Measurements from ENCODE around the gene PGLYRP2. TPM values are rescaled to one million over a fixed set of nuclear protein-coding genes. Genes with fewer than 3 reads are reported as not detected.

Gene PGLYRP2, protein sequence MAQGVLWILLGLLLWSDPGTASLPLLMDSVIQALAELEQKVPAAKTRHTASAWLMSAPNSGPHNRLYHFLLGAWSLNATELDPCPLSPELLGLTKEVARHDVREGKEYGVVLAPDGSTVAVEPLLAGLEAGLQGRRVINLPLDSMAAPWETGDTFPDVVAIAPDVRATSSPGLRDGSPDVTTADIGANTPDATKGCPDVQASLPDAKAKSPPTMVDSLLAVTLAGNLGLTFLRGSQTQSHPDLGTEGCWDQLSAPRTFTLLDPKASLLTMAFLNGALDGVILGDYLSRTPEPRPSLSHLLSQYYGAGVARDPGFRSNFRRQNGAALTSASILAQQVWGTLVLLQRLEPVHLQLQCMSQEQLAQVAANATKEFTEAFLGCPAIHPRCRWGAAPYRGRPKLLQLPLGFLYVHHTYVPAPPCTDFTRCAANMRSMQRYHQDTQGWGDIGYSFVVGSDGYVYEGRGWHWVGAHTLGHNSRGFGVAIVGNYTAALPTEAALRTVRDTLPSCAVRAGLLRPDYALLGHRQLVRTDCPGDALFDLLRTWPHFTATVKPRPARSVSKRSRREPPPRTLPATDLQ
- total RNA-seq (0.16 TPM in 1 of 2 replicates, not detected in the other), polyA plus RNA-seq (not detected in 2 replicates)

DNA sequence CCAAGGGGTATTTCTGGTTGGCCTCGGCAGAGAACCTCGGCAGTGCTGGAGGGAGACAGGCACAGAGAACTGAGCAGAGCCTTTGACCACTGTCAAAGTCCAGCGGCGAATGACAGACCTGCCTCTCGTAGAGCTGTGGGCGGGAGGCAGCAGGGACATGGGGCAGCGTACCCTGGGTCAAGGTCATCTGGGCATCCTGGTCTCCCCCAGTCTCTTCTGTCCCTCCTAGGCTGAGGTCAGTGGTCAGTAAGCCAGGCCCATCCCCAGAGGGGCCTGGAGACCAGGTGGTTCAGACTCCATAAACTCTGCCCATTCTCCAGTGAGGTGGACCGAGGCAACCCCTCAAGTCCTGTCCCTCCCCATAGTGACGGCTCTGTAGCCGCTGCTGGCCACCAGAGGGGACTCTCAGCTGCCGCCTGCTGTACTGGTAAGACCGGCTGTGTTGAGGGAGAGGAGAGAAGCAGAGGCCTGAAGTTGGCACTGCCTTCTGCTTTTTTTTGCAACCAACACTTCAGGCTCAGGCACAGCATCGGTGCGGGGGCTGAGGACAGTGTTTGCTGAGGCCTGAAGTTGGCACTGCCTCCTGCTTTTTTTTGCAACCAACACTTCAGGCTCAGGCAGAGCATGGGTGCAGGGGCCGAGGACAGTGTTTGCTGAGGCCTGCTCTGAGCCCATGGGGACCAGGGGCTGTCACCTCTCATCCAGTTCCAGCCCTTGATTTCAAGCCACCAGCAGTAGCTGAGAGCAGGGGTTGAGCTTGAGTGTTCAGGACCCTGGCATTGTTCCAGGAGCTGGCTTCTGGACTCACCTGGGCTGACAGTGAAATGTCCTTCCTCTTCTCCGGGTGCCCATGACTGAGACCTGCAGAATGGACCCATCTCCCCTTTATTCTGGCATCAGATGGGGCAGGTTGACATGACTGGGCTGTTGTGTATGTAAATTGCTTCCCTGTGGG lies at the start of gene PGLYRP2:
Gene PGLYRP2 (minus strand): TSS at position 111 of the 955 bp plus-strand sequence. CDS start 130 bp downstream, outside the sequence.
- WGBS (ENCODE audit: low lambda C conversion rate, missing lambda C conversion rate) = 88% methylated on average over 16 of the region's 16 CpGs
- Histone ChIP-seq H4K20me1 (ENCODE audit: insufficient read depth, poor library complexity, severe bottlenecking) (no peaks in the 10 kb centered on the region), H3K4me2 (no peak within 1 kb of the TSS), H3K79me2 (no peaks in the 10 kb centered on the region), H3K9me3 (ENCODE audit: low read depth) (no peaks in the 10 kb centered on the region), H3K27ac (no peak within 1 kb of the TSS), H3K9me2 (replicated peaks; ENCODE audit: insufficient read depth) (no peaks in the 10 kb centered on the region), H2AFZ (no peak within 1 kb of the TSS), H3K4me1 (ENCODE audit: insufficient read depth) (no peaks in the 10 kb centered on the region), H3K27me3 (no peaks in the 10 kb centered on the region), H3K4me3 (no peak within 1 kb of the TSS), H3K36me3 (replicated peaks; ENCODE audit: insufficient read depth, low read depth) (no peaks in the 10 kb centered on the region)
- TF ChIP-seq EZH2 (IDR thresholded peaks at IDR 0.05; ENCODE audit: borderline replicate concordance) (no peak), EZH2phosphoT487 (IDR thresholded peaks at IDR 0.05; ENCODE audit: low read depth, severe bottlenecking, unreplicated experiment) (no peak)
- TF ChIP-seq, protein P1, sequence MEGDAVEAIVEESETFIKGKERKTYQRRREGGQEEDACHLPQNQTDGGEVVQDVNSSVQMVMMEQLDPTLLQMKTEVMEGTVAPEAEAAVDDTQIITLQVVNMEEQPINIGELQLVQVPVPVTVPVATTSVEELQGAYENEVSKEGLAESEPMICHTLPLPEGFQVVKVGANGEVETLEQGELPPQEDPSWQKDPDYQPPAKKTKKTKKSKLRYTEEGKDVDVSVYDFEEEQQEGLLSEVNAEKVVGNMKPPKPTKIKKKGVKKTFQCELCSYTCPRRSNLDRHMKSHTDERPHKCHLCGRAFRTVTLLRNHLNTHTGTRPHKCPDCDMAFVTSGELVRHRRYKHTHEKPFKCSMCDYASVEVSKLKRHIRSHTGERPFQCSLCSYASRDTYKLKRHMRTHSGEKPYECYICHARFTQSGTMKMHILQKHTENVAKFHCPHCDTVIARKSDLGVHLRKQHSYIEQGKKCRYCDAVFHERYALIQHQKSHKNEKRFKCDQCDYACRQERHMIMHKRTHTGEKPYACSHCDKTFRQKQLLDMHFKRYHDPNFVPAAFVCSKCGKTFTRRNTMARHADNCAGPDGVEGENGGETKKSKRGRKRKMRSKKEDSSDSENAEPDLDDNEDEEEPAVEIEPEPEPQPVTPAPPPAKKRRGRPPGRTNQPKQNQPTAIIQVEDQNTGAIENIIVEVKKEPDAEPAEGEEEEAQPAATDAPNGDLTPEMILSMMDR (IDR thresholded peaks at IDR 0.05; ENCODE audit: poor library complexity) = no peak
- DNase-seq (ENCODE audit: low spot score) = no peak

DNA sequence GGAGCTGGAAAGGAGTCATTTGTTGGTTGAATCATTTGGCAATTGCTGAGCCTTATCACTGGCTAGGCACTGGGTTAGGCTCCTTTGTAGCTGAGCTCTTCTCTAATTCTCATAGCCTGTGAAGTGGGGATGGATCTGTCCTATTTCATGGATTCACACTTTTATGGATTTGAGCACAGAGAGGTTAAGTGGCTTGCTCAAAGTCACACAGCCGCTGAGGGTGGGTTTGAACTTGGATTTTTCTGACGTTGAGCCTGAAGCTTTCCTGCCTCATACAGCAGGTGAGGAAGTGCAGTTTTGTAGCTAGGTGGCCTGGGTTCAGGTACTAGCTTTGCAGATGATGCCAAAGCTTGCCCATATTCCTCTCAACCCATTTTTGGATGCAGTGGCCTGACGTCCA lies 48.4 kb upstream of the PGLYRP2 start:
- Histone ChIP-seq H3K4me3 (no peak overlapping the region), H3K36me3 (replicated peaks; ENCODE audit: insufficient read depth, low read depth) (no peaks in the 10 kb centered on the region), H3K4me1 (ENCODE audit: insufficient read depth) (no peaks in the 10 kb centered on the region), H4K20me1 (ENCODE audit: insufficient read depth, poor library complexity, severe bottlenecking) (no peaks in the 10 kb centered on the region), H3K4me2 (no peak overlapping the region), H3K27me3 (no peaks in the 10 kb centered on the region), H2AFZ (no peak overlapping the region), H3K79me2 (no peaks in the 10 kb centered on the region), H3K9me3 (ENCODE audit: low read depth) (no peaks in the 10 kb centered on the region), H3K9me2 (replicated peaks; ENCODE audit: insufficient read depth) (no peaks in the 10 kb centered on the region), H3K27ac (no peak overlapping the region)
- DNase-seq (ENCODE audit: low spot score) = no peak
- 38% methylated on average over 3 of the region's 3 CpGs for WGBS (ENCODE audit: low lambda C conversion rate, missing lambda C conversion rate)
- TF ChIP-seq, protein P1 (IDR thresholded peaks at IDR 0.05; ENCODE audit: poor library complexity) = no peak
- TF ChIP-seq EZH2 (IDR thresholded peaks at IDR 0.05; ENCODE audit: borderline replicate concordance) (no peak), EZH2phosphoT487 (IDR thresholded peaks at IDR 0.05; ENCODE audit: low read depth, severe bottlenecking, unreplicated experiment) (no peak)

GRCh38 chr19:15526408-15526807 lies 47.1 kb upstream of the PGLYRP2 start:
- 78% methylated on average over 2 of the region's 2 CpGs for WGBS (ENCODE audit: low lambda C conversion rate, missing lambda C conversion rate)
- Histone ChIP-seq H4K20me1 (ENCODE audit: insufficient read depth, poor library complexity, severe bottlenecking) (no peaks in the 10 kb centered on the region), H3K4me3 (no peak overlapping the region), H3K4me1 (ENCODE audit: insufficient read depth) (no peaks in the 10 kb centered on the region), H3K27me3 (no peaks in the 10 kb centered on the region), H3K79me2 (no peaks in the 10 kb centered on the region), H3K9me2 (replicated peaks; ENCODE audit: insufficient read depth) (no peaks in the 10 kb centered on the region), H3K4me2 (no peak overlapping the region), H3K36me3 (replicated peaks; ENCODE audit: insufficient read depth, low read depth) (no peaks in the 10 kb centered on the region), H3K9me3 (ENCODE audit: low read depth) (no peaks in the 10 kb centered on the region), H2AFZ (no peak overlapping the region), H3K27ac (no peak overlapping the region)
- no peak for DNase-seq (ENCODE audit: low spot score)
- TF ChIP-seq EZH2phosphoT487 (IDR thresholded peaks at IDR 0.05; ENCODE audit: low read depth, severe bottlenecking, unreplicated experiment) (no peak), EZH2 (IDR thresholded peaks at IDR 0.05; ENCODE audit: borderline replicate concordance) (no peak)
- TF ChIP-seq, protein P1 (IDR thresholded peaks at IDR 0.05; ENCODE audit: poor library complexity) = no peak

Measured in hepatocyte (in vitro differentiated cells).